ENCODE measurements around the gene CLIC4.
"Not testable (repeated sequence)": the region's sequence is repeated elsewhere in the genome, so short reads cannot be mapped to it uniquely, and the experiment has no call there.

CLIC4 gene

GRCh38 chr1:24823486-24823885 lies 78.2 kb downstream of the CLIC4 start:
- not testable (repeated sequence) for DNase-seq

GRCh38 chr1:24825174-24825573 lies 79.9 kb downstream of the CLIC4 start:
- DNase-seq = no peak

- no peak for DNase-seq
These were observed 81.3 kb downstream of the CLIC4 start for GRCh38 chr1:24826510-24826909.

- no peak for DNase-seq
These were observed 82.3 kb downstream of the CLIC4 start for GRCh38 chr1:24827379-24828135.

- DNase-seq = no peak
These were observed 83.1 kb downstream of the CLIC4 start for GRCh38 chr1:24828183-24828886.

- no peak for DNase-seq
These were observed 83.6 kb downstream of the CLIC4 start for GRCh38 chr1:24828887-24829192.

GRCh38 chr1:24830680-24831272 lies 85.5 kb downstream of the CLIC4 start:
- no peak for DNase-seq

GRCh38 chr1:24841593-24841992 lies 96.3 kb downstream of the CLIC4 start:
- no peak for DNase-seq

GRCh38 chr1:24846671-24847070 lies 101.4 kb downstream of the CLIC4 start:
- DNase-seq = no peak

- peak; percentile 85 for DNase-seq
These were observed 103.0 kb downstream of the CLIC4 start for GRCh38 chr1:24847995-24848881.

- no peak for DNase-seq
These were observed 104.5 kb downstream of the CLIC4 start for GRCh38 chr1:24849672-24850295.

- DNase-seq = no peak
These were observed 105.2 kb downstream of the CLIC4 start for GRCh38 chr1:24850328-24850920.

- DNase-seq = no peak
These were observed 108.4 kb downstream of the CLIC4 start for GRCh38 chr1:24853649-24854048.

GRCh38 chr1:24855474-24855873 lies 110.2 kb downstream of the CLIC4 start:
- DNase-seq = no peak

- DNase-seq = no peak
These were observed 111.7 kb downstream of the CLIC4 start for GRCh38 chr1:24856787-24857506.

- DNase-seq = no peak
These were observed 112.4 kb downstream of the CLIC4 start for GRCh38 chr1:24857507-24858133.

GRCh38 chr1:24858277-24858676 lies 113.0 kb downstream of the CLIC4 start:
- no peak for DNase-seq

GRCh38 chr1:24859063-24860010 lies 114.1 kb downstream of the CLIC4 start:
- no peak for DNase-seq

- no peak for DNase-seq
These were observed 115.6 kb downstream of the CLIC4 start for GRCh38 chr1:24860841-24861240.
